Hindlimb muscle (tissue), 1 donor: Measurements from ENCODE around the gene KRT4. TPM values are rescaled to one million over a fixed set of nuclear protein-coding genes. Genes with fewer than 3 reads are reported as not detected.

Source experiments
- DNase-seq: peaks from one replicate; pipeline ENCODE4 v3.0.0-alpha.2; 2013
- polyA plus RNA-seq: library from polyadenylated mRNA; unstranded; fragments of 120-200 nt; gene quantifications from one replicate; pipeline ENCODE4 v1.2.1, GENCODE V29; 2013; ENCODE audit not compliant: insufficient read length

Gene KRT4
- polyA plus RNA-seq, 1 donor: not detected

- no peak for DNase-seq
Observed at GRCh38 chr12:52836491-52837412, 22.8 kb upstream of the KRT4 start.

DNA sequence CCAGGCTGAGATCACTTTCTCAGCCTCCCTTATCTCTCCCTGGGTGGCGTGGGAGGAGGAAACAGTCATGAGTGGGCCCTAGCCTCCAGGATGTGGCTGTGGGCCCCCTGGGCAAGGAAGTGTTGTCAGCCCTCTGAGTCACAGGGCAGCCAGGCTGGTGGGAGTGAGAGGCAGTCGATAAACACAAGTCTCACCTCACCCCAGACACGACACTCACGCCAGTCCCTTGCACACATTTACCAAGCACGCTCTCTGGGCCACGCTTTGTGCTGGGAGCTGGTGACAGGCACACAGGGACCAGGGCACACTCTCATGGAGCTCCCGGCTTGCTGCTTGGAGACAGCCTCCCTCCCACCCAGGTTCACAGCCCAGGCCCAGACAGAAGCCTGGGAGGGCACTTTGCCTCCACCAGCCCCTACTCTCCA, 22.1 kb upstream of the KRT4 start:
- DNase-seq: no peak

- DNase-seq: no peak
Observed at GRCh38 chr12:52835271-52836041, 21.5 kb upstream of the KRT4 start.

GRCh38 chr12:52834727-52835001, 20.7 kb upstream of the KRT4 start:
- DNase-seq: no peak

- DNase-seq: no peak
Observed at GRCh38 chr12:52833922-52834726, 20.2 kb upstream of the KRT4 start, which contains the start of gene KRT79. Gene KRT79 (minus strand): TSS chr12:52834311. CDS start chr12:52834260, 51 bp downstream.

DNA sequence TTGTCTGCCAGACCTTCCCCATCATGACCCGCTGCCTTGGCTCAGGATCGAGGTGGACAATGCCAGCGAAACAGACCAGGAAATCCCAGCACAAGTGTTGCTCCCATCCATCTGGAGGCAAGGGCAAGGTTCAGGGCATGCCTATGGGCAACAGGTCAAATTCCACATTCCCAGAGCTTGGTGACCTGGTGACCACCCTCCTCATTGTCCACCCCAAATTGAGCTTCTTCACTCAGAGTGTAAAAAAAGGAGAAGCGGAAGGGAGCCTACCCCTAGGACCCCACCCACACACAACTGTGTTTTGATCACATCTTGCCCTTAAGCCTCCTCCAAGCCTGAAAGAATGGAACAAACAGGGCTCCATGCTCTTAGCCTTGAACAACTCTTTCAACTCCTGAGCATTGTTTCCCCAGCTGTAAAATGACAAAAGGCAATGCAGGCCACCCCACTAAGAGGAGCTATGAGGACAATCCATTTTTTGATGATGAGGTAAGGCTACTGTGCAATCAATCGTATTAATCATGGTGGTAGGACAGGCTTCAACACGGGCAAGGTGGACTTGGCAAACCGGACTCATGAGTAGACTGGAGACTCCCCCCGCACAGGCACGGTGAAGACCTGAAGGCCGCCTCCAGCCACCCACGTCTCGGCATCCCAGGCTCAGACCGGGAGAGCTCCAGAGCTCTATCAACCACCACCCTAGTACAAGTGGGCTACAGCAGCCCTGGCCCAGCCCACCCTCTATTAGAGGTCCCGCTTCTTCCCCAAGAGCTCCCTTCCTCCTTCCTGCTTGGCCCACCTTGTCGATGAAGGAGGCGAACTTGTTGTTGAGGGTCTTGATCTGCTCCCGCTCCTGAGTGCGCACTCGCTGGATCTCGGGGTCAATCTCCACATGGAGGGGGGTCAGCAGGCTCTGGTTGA, 19.3 kb upstream of the KRT4 start:
- DNase-seq: no peak

GRCh38 chr12:52832451-52832850, 18.5 kb upstream of the KRT4 start:
- no peak for DNase-seq

DNA sequence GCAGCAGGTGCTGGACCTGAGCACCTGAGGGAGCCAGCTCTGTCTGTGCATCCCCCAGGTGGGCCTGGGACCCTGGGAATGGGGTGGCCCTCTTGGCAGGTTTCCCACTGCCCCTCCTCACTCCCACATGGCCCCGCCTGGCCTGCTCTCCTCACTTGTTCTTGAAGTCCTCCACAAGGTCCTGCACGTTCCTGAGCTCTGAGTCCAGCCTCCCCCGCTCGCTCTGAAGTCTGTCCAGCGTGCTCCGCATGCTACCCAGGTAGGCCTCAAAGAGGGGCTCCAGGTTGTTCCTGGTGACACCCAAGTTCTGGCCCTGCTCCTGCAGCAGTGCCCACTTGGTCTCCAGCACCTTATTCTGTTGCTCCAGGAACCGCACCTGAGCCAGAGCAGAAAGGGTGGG, 17.3 kb upstream of the KRT4 start:
- DNase-seq: no peak

DNA sequence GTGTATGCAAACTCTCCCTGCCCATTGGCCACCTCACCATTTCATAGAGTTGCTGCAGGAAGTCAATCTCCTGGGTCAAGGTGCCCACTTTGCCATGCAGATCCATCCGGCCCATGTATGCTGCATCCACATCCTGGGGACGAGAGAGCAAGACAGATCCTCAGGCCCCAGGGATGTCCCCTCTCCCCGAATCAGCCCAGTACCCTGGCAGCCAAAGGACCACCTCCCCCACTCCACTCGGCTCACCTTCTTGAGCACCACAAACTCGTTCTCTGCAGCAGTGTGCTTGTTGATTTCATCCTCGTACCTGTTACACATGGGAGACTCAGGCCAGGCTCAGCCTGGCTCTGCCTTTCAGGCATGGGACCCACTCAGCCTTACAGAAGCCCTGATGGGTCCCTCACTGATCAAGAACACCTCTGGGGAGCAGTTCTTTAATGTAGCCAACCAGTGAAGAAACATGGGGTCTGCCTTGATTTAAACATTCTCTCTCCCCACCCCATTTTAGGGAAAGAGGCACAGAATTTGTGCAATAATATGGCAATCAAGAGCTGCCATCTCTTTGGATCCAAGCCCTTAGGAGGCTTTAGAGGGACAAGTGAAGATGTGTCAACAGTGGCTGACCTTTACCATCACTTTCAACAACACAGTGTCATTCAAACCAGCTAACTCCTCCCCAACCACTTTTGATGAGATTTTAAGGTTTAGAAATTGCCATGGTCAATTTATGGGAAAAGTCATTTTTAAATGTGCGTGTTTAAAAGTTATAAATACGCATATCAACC, 16.3 kb upstream of the KRT4 start:
- no peak for DNase-seq

- no peak for DNase-seq
Observed at GRCh38 chr12:52828591-52829021, 14.7 kb upstream of the KRT4 start.

GRCh38 chr12:52828156-52828555, 14.2 kb upstream of the KRT4 start:
- no peak for DNase-seq

GRCh38 chr12:52827499-52828090, 13.7 kb upstream of the KRT4 start:
- no peak for DNase-seq

- no peak for DNase-seq
Observed at GRCh38 chr12:52826611-52827498, 12.9 kb upstream of the KRT4 start.

- DNase-seq: no peak
Observed at GRCh38 chr12:52825961-52826360, 12.0 kb upstream of the KRT4 start.

DNA sequence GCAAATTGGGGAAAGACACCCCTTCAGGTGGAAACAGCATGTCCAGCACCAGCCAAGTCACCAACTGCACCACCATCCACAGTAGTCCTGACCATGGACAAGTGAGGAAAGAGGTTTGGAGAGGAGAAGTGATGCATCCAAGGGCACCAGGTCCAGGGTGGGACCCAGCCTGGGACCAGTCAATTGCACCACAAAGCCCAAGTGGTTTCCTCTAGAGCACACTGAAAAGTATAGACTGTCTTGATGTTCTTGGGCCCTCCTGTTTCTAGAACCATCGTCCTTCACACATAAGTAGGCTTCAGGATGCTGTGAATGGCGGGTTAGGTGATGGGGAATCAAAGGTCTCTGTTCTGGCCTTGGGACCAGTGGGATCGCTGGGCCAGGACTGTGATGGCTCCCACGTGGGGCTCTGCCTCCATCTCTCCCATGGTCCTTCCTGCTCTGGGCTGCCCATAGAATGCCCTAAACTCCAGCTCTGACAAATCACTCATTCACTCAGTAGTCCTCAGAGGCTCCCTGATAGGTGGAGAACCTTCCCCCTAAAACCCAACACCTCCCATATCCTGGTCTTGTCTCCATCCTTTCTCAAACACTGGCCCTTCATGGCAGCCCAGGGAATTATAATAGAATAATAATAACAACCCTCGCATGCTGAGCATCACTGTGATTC, 11.0 kb upstream of the KRT4 start:
- DNase-seq: no peak

- DNase-seq: no peak
Observed at GRCh38 chr12:52823761-52824450, 10.0 kb upstream of the KRT4 start.

DNA sequence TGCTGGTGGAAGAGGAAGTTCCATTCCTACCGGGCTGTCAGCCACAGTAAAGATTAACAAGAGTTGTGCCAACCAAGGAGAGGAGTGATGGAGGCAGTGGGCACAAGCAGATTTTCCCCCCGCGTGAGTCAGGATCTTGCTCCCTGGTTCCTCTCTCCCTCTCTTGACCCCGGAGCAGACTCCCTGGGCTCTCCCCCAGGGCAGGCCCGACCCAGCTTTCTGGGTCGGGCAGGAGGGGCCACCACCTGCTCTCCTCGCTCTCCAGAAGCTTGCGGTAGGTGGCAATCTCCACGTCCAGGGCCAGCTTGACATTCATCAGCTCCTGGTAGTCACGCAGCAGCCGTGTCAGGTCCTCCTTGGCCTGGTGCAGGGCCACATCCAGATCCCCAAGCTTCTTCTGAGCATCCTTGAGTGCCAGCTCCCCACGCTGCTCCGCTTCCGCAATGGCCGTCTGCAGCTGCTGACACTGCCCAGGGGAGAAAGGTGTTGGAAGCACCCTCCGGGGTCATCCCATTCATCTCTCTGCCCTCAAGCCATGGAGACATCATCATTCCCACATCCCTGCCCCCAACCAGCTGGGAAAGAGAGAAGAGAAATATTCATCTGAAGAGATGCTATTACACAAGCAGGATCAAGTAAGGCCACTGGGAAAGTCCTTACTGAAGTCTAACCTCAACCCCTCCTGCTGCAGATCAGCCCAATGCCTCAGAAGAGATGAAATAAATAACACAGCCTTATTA, 9.0 kb upstream of the KRT4 start:
- DNase-seq: no peak
